SK-N-SH treated with all-trans-retinoic acid at 6 μM for 48 hours (cell line): ENCODE data around the gene PHF19.

Experiments used
- ARNTL ChIP-seq: fragments of 450-650 bp; formaldehyde crosslinking; IDR thresholded peaks from 2 replicates; pipeline ENCODE4 v1.5.0; 2020; ENCODE audit warnings: low read depth, mild to moderate bottlenecking, moderate library complexity, borderline replicate concordance
- BACH2 ChIP-seq: fragments of 250-450 bp; sonication (Bioruptor Pico); IDR thresholded peaks from 2 replicates; pipeline ENCODE4 v1.9.0; 2021; ENCODE audit warnings: mild to moderate bottlenecking, borderline replicate concordance
- CSRNP3 ChIP-seq: fragments of 250-450 bp; sonication (Bioruptor Pico); IDR thresholded peaks from 2 replicates; pipeline ENCODE4 v1.5.1; 2021; ENCODE audit warnings: mild to moderate bottlenecking, moderate library complexity
- ISL1 ChIP-seq: fragments of 250-450 bp; sonication (Bioruptor Pico); IDR thresholded peaks from 2 replicates; pipeline ENCODE4 v2.1.2; 2022; ENCODE audit warnings: mild to moderate bottlenecking, moderate library complexity
- PATZ1 ChIP-seq: fragments of 250-450 bp; sonication (Bioruptor Pico); IDR thresholded peaks from 2 replicates; pipeline ENCODE4 v1.8.0; 2020; ENCODE audit warnings: mild to moderate bottlenecking, moderate library complexity, borderline replicate concordance
- PPARA ChIP-seq: fragments of 250-450 bp; sonication (Bioruptor Pico); IDR thresholded peaks from 2 replicates; pipeline ENCODE4 v1.5.0; 2020; ENCODE audit warnings: mild to moderate bottlenecking, borderline replicate concordance
- RARB ChIP-seq: fragments of 250-450 bp; sonication (Bioruptor Pico); IDR thresholded peaks from 2 replicates; pipeline ENCODE4 v1.8.0; 2021; ENCODE audit warnings: mild to moderate bottlenecking, moderate library complexity
- TCF4 ChIP-seq: fragments of 250-450 bp; sonication (Bioruptor Pico); IDR thresholded peaks from 2 replicates; pipeline ENCODE4 v1.8.0; 2021; ENCODE audit warnings: mild to moderate bottlenecking, moderate library complexity, borderline replicate concordance
- ZC3H10 ChIP-seq: fragments of 250-450 bp; sonication (Bioruptor Pico); IDR thresholded peaks from 2 replicates; pipeline ENCODE4 v1.5.1; 2021; ENCODE audit warnings: mild to moderate bottlenecking, moderate library complexity
- ZFP3 ChIP-seq: fragments of 250-450 bp; sonication (Bioruptor Pico); IDR thresholded peaks from 2 replicates; pipeline ENCODE4 v1.5.0; 2020; ENCODE audit warnings: mild to moderate bottlenecking, moderate library complexity
- ZNF70 ChIP-seq: fragments of 450-650 bp; formaldehyde crosslinking; IDR thresholded peaks from 2 replicates; pipeline ENCODE4 v1.5.0; 2020; ENCODE audit warnings: mild to moderate bottlenecking, moderate library complexity
- TF ChIP-seq, protein P1 (sequence below): fragments of 250-450 bp; sonication (Bioruptor Pico); IDR thresholded peaks from 2 replicates; pipeline ENCODE4 v1.5.0; 2020; ENCODE audit warnings: mild to moderate bottlenecking, moderate library complexity
- TF ChIP-seq, protein P2 (sequence below): fragments of 250-450 bp; sonication (Bioruptor Pico); IDR thresholded peaks from 2 replicates; pipeline ENCODE4 v1.8.0; 2021; ENCODE audit warnings: low read depth, mild to moderate bottlenecking, moderate library complexity, borderline replicate concordance

DNA sequence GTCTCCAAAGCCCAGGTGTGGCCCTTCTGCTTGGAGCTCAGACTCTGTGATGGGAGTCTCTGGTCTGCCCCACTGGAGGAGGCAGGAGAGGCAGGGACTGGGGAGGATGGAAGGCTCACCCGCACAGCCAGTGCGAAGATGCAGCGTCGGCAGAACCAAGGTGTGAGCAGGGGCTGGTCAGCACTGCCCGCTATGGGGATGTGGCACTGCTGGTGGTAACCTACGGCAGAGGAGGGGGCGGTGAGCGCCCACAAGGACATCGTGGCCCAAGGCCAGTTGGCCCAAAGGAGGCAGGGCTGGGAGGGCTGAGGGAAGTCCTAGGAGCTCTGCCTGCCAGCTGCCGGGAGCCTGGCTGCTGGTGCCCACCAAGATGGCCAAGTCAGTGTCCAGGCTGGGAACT is 7.3 kb downstream of the PHF19 start:
- TF ChIP-seq PATZ1 (CRISPR knock-in tag) (no peak), ZC3H10 (CRISPR knock-in tag) (no peak), RARB (CRISPR knock-in tag) (no peak), ISL1 (no peak), ARNTL (CRISPR knock-in tag) (no peak), ZNF70 (CRISPR knock-in tag) (no peak), CSRNP3 (no peak), TCF4 (CRISPR knock-in tag) (no peak), PPARA (no peak), ZFP3 (CRISPR knock-in tag) (no peak), BACH2 (CRISPR knock-in tag) (no peak)
- TF ChIP-seq, protein P1, sequence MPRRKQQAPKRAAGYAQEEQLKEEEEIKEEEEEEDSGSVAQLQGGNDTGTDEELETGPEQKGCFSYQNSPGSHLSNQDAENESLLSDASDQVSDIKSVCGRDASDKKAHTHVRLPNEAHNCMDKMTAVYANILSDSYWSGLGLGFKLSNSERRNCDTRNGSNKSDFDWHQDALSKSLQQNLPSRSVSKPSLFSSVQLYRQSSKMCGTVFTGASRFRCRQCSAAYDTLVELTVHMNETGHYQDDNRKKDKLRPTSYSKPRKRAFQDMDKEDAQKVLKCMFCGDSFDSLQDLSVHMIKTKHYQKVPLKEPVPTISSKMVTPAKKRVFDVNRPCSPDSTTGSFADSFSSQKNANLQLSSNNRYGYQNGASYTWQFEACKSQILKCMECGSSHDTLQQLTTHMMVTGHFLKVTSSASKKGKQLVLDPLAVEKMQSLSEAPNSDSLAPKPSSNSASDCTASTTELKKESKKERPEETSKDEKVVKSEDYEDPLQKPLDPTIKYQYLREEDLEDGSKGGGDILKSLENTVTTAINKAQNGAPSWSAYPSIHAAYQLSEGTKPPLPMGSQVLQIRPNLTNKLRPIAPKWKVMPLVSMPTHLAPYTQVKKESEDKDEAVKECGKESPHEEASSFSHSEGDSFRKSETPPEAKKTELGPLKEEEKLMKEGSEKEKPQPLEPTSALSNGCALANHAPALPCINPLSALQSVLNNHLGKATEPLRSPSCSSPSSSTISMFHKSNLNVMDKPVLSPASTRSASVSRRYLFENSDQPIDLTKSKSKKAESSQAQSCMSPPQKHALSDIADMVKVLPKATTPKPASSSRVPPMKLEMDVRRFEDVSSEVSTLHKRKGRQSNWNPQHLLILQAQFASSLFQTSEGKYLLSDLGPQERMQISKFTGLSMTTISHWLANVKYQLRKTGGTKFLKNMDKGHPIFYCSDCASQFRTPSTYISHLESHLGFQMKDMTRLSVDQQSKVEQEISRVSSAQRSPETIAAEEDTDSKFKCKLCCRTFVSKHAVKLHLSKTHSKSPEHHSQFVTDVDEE, result no peak
- TF ChIP-seq, protein P2, sequence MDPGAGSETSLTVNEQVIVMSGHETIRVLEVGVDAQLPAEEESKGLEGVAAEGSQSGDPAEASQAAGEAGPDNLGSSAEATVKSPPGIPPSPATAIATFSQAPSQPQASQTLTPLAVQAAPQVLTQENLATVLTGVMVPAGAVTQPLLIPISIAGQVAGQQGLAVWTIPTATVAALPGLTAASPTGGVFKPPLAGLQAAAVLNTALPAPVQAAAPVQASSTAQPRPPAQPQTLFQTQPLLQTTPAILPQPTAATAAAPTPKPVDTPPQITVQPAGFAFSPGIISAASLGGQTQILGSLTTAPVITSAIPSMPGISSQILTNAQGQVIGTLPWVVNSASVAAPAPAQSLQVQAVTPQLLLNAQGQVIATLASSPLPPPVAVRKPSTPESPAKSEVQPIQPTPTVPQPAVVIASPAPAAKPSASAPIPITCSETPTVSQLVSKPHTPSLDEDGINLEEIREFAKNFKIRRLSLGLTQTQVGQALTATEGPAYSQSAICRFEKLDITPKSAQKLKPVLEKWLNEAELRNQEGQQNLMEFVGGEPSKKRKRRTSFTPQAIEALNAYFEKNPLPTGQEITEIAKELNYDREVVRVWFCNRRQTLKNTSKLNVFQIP (CRISPR knock-in tag), result no peak
